K562 (cell line): ENCODE data around the gene EZH1. TPM values are rescaled to one million over a fixed set of nuclear protein-coding genes. Genes with fewer than 3 reads are reported as not detected.

Experiments used
- ARID1B ChIP-seq: fragments of 450-650 bp; IDR thresholded peaks from 2 replicates; pipeline ENCODE4 v1.6.1; 2016; ENCODE audit warnings: antibody characterized with exemption, mild to moderate bottlenecking, inconsistent platforms
- HDAC1 ChIP-seq, 2 experiments: fragments of 450-650 bp; IDR thresholded peaks; 2 replicates each; pipeline ENCODE4 v1.6.1; 2016 to 2017; ENCODE audit warnings: inconsistent platforms in 1 of 2, mild to moderate bottlenecking in 1 of 2, moderate library complexity in 1 of 2
- MAFF ChIP-seq: IDR thresholded peaks from 2 replicates; pipeline ENCODE4 v1.6.1; 2012; ENCODE audit warnings: low read length, improper control_type of control experiment
- MYNN ChIP-seq, 2 experiments: sonication (generic); formaldehyde crosslinking in 1 of 2; IDR thresholded peaks; 2 replicates each; pipeline versions ENCODE4 v1.5.0 to v1.6.1; 2016 to 2020; ENCODE audit warnings: antibody characterized with exemption in 1 of 2, missing genetic modification reagents in 1 of 2
- NCOR1 ChIP-seq: fragments of 450-650 bp; IDR thresholded peaks from 2 replicates; pipeline ENCODE4 v1.6.1; 2016; ENCODE audit warnings: mild to moderate bottlenecking, moderate library complexity
- PTBP1 ChIP-seq: fragments of 200-400 bp; formaldehyde crosslinking; IDR thresholded peaks from 2 replicates; pipeline ENCODE4 v1.6.1; 2017; ENCODE audit warnings: low read depth, low read length
- RAD21 ChIP-seq, 2 experiments: fragments of 250-450 bp in 1 of 2; fragments of 450-650 bp in 1 of 2; sonication (Bioruptor Pico) in 1 of 2; formaldehyde crosslinking in 1 of 2; IDR thresholded peaks in 1 of 2; conservative IDR thresholded peaks in 1 of 2; 2 replicates each; pipeline versions ENCODE4 v1.4.0 to v1.8.0; 2020 to 2022; ENCODE audit warnings: mild to moderate bottlenecking in 2 of 2, moderate library complexity in 1 of 2
- RCOR1 ChIP-seq, 2 experiments: IDR thresholded peaks; 2 replicates each; pipeline ENCODE4 v1.6.1; 2012; ENCODE audit warnings: low read depth in 2 of 2, low read length in 2 of 2, borderline replicate concordance in 1 of 2, improper control_type of control experiment in 1 of 2
- RNF2 ChIP-seq: sonication (generic); IDR thresholded peaks from 2 replicates; pipeline ENCODE4 v1.6.1; 2016
- SMAD3 ChIP-seq: fragments of 450-650 bp; formaldehyde crosslinking; conservative IDR thresholded peaks from 2 replicates; pipeline ENCODE4 v1.4.0; 2020; ENCODE audit warnings: mild to moderate bottlenecking
- SMARCE1 ChIP-seq: fragments of 450-650 bp; IDR thresholded peaks from 2 replicates; pipeline ENCODE4 v1.7.1; 2016; ENCODE audit warnings: mild to moderate bottlenecking
- SOX6 ChIP-seq: fragments of 450-650 bp; IDR thresholded peaks from 2 replicates; pipeline ENCODE4 v1.6.1; 2014; ENCODE audit warnings: mild to moderate bottlenecking
- TAF15 ChIP-seq: fragments of 200-400 bp; formaldehyde crosslinking; IDR thresholded peaks from 2 replicates; pipeline ENCODE4 v1.6.1; 2017; ENCODE audit warnings: mild to moderate bottlenecking, low read depth, low read length, moderate library complexity
- U2AF1 ChIP-seq: fragments of 200-400 bp; formaldehyde crosslinking; optimal IDR thresholded peaks from 2 replicates; pipeline ENCODE3; 2017; ENCODE audit warnings: mild to moderate bottlenecking, low read depth, low read length, moderate library complexity
- YY1 ChIP-seq, 3 experiments: IDR thresholded peaks; 2 replicates each; pipeline ENCODE4 v1.6.1; 2011; ENCODE audit warnings: low read length in 2 of 3, mild to moderate bottlenecking in 2 of 3, moderate library complexity in 2 of 3, borderline replicate concordance in 1 of 3, control low read depth in 1 of 3, low read depth in 1 of 3; ENCODE audit not compliant: insufficient read depth in 3 of 3, insufficient replicate concordance in 2 of 3, control insufficient read depth in 1 of 3, insufficient read length in 1 of 3; ENCODE audit errors: extremely low read depth in 1 of 3
- ZBTB17 ChIP-seq: fragments of 450-650 bp; formaldehyde crosslinking; IDR thresholded peaks from 2 replicates; pipeline ENCODE4 v1.4.0; 2020; ENCODE audit warnings: mild to moderate bottlenecking
- ZEB2 ChIP-seq: fragments of 450-650 bp; IDR thresholded peaks from 2 replicates; pipeline ENCODE4 v1.6.1; 2016
- ZNF133 ChIP-seq: fragments of 250-450 bp; sonication (Bioruptor Pico); IDR thresholded peaks from 2 replicates; pipeline ENCODE4 v1.4.0; 2020; ENCODE audit warnings: mild to moderate bottlenecking
- polyA plus RNA-seq, 8 experiments: library from polyadenylated mRNA; depleted of rRNA in 4 of 8; stranded (reverse) in 5 of 8; unstranded in 3 of 8; fragments of >200 nt; fragmentation: Nextera tagmentation in 2 of 8; fragmentation: Illumina TruSeq in 1 of 8; extraction: Ambion mirVana in 2 of 8; extraction: Trizol in 1 of 8; gene quantifications; 2 replicates each; pipeline versions ENCODE4 v1.2.1 to v1.2.3, GENCODE V29; 2011 to 2014; ENCODE audit warnings: inconsistent platforms in 1 of 8, missing spikeins in 1 of 8
- total RNA-seq, 7 experiments: library from RNA; depleted of rRNA in 6 of 7; stranded (reverse); fragments of >200 nt in 6 of 7; fragmentation: Illumina TruSeq in 2 of 7; extraction: Trizol in 2 of 7; gene quantifications; 2 replicates each; pipeline versions ENCODE4 v1.2.1 to v1.2.3, GENCODE V29; 2011 to 2021; ENCODE audit warnings: low replicate concordance in 1 of 7
- TF ChIP-seq, protein P1 (sequence below): fragments of 450-650 bp; conservative IDR thresholded peaks from 2 replicates; pipeline ENCODE4 v1.6.1; 2016; ENCODE audit warnings: missing genetic modification characterization, low read depth, mild to moderate bottlenecking, missing compliant biosample characterization, moderate library complexity
- TF ChIP-seq, protein P2 (sequence below): sonication (generic); formaldehyde crosslinking; IDR thresholded peaks from 2 replicates; pipeline ENCODE4 v1.8.0; 2022; ENCODE audit warnings: mild to moderate bottlenecking, missing genetic modification reagents
- TF ChIP-seq, protein P3 (sequence below): fragments of 250-450 bp; sonication (Bioruptor Pico); IDR thresholded peaks from 2 replicates; pipeline ENCODE4 v1.9.0; 2021; ENCODE audit warnings: mild to moderate bottlenecking

Gene EZH1
- total and polyA plus RNA-seq, 9 of the 15 experiments (the other 6 are each of a cell fraction or from before 2014, with no cell fraction given), result 8.6 to 40.8 (median 22.9) TPM

DNA sequence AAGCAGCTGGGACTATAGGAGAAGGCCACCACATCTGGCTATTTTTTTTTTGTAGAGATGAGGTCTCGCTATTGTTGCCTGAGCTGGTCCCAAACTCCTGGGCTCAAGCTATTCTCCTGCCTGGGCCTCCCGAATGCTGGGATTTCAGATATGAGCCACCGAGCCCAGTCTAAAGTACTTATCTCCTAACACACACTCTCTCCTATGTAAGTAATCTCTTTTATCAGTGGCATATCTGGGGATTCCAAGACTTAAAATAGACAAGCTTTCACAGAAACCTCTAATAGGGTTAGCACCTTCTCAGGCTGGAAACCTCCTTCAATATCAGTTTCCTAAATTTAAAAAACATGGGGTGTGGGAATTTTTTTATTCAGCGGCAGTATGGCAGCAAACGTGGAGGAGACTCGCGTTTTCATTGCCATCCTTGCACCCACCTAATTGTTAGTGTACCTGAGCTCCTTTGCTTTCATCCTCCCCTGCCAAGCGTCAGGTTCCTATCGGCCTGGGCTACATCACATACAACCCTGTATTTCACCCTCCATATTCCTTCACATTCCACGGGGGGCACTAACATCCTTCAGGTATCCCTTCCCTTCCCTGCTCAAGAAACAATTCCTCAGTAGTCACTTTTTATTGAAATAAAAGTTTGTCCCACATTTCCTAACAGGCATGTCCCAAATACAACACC, 1.1 kb downstream of the EZH1 start (continued):
- TF ChIP-seq MAFF (no peak), PTBP1 (no peak), ZEB2 (peak; percentile 73), ZNF133 (no peak), HDAC1 (IDR thresholded peaks at IDR 0.05) (peak; percentile 69 to 75; a peak in 3 of 4 replicates), ARID1B (peak; percentile 98), SOX6 (peak; percentile 93), SMAD3 (no peak), NCOR1 (peak; percentile 92), RAD21 (CRISPR knock-in tag; conservative IDR thresholded peaks at IDR 0.05 in 1 of 2, IDR thresholded peaks at IDR 0.05 in 1 of 2) (peak in 1 of 2 experiments; percentile 12; a peak in 1 of 4 replicates), ZBTB17 (CRISPR knock-in tag) (no peak), U2AF1 (no peak), TAF15 (no peak), RNF2 (0 out of 2 replicates have a peak, but pooled peaks have one; percentile 44), SMARCE1 (peak; percentile 93), YY1 (IDR thresholded peaks at IDR 0.05; ENCODE audit: borderline replicate concordance in 1 of 3, control insufficient read depth in 1 of 3, extremely low read depth in 1 of 3, insufficient read depth in 3 of 3, insufficient read length in 1 of 3, insufficient replicate concordance in 2 of 3, low read depth in 1 of 3, low read length in 2 of 3) (no peak), MYNN (IDR thresholded peaks at IDR 0.05) (no peak; the same call in 1 of the 2 replicates), MYNN (CRISPR knock-in tag; IDR thresholded peaks at IDR 0.05) (no peak), RCOR1 (IDR thresholded peaks at IDR 0.05; ENCODE audit: borderline replicate concordance in 1 of 2, low read depth in 2 of 2, low read length in 2 of 2) (peak; percentile 48 to 95; a peak in 3 of 4 replicates)
- TF ChIP-seq, protein P1, sequence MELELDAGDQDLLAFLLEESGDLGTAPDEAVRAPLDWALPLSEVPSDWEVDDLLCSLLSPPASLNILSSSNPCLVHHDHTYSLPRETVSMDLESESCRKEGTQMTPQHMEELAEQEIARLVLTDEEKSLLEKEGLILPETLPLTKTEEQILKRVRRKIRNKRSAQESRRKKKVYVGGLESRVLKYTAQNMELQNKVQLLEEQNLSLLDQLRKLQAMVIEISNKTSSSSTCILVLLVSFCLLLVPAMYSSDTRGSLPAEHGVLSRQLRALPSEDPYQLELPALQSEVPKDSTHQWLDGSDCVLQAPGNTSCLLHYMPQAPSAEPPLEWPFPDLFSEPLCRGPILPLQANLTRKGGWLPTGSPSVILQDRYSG (tag), result no peak
- TF ChIP-seq, protein P2, sequence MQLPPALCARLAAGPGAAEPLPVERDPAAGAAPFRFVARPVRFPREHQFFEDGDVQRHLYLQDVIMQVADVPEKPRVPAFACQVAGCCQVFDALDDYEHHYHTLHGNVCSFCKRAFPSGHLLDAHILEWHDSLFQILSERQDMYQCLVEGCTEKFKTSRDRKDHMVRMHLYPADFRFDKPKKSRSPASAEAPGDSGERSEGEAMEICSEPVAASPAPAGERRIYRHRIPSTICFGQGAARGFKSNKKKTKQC (CRISPR knock-in tag), result no peak
- TF ChIP-seq, protein P3, sequence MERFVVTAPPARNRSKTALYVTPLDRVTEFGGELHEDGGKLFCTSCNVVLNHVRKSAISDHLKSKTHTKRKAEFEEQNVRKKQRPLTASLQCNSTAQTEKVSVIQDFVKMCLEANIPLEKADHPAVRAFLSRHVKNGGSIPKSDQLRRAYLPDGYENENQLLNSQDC (CRISPR knock-in tag), result no peak
